Measurements from ENCODE around the gene PCSK5.

Gene PCSK5

DNA sequence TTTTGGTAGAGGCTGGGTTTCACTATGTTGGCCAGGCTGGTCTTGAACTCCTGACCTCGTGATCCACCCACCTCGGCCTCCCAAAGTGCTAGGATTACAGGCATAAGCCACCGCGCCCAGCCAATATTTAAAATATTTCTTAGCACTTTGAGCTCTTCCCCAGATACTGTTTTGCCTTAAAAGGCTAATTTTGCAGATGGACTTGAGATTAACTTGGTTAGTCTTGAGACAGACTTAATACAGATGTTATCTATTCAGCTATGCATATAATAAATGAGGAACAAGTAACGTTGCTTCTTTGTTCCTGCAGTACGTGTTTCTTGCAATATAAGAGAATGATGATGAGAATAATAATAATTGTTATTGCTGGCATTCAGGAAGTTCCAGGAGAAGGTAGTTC is 56.3 kb downstream of the PCSK5 start:
- Histone ChIP-seq H3F3A (ENCODE audit: insufficient read depth) (no peaks in the 10 kb centered on the region), H3K9me3 (ENCODE audit: insufficient read depth, low read length) (no peaks in the 10 kb centered on the region), H3K27ac (ENCODE audit: low read depth, low read length) (no peak overlapping the region), H4K20me1 (ENCODE audit: low read depth, low read length) (no peaks in the 10 kb centered on the region), H3K9ac (ENCODE audit: low read length) (no peak overlapping the region), H3K4me3 (ENCODE audit: insufficient read depth, low read length, poor library complexity, severe bottlenecking) (no peak overlapping the region), H3K9me2 (replicated peaks; ENCODE audit: insufficient read depth, low read length) (no peaks in the 10 kb centered on the region), H3K79me2 (ENCODE audit: insufficient read depth, low read length) (no peaks in the 10 kb centered on the region), H2AFZ (ENCODE audit: low read depth, low read length, severe bottlenecking) (no peak overlapping the region), H3K36me3 (ENCODE audit: low read length) (no peaks in the 10 kb centered on the region), H3K4me2 (ENCODE audit: low read depth, low read length, poor library complexity, severe bottlenecking) (no peak overlapping the region), H3K27me3 (ENCODE audit: low read length) (no peaks in the 10 kb centered on the region)
- no peak for TF ChIP-seq EZH2phosphoT487 (conservative IDR thresholded peaks at IDR 0.05; ENCODE audit: low read length)
- TF ChIP-seq, protein P1, sequence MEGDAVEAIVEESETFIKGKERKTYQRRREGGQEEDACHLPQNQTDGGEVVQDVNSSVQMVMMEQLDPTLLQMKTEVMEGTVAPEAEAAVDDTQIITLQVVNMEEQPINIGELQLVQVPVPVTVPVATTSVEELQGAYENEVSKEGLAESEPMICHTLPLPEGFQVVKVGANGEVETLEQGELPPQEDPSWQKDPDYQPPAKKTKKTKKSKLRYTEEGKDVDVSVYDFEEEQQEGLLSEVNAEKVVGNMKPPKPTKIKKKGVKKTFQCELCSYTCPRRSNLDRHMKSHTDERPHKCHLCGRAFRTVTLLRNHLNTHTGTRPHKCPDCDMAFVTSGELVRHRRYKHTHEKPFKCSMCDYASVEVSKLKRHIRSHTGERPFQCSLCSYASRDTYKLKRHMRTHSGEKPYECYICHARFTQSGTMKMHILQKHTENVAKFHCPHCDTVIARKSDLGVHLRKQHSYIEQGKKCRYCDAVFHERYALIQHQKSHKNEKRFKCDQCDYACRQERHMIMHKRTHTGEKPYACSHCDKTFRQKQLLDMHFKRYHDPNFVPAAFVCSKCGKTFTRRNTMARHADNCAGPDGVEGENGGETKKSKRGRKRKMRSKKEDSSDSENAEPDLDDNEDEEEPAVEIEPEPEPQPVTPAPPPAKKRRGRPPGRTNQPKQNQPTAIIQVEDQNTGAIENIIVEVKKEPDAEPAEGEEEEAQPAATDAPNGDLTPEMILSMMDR (IDR thresholded peaks at IDR 0.05; ENCODE audit: insufficient read depth, low read length, poor library complexity, severe bottlenecking), result no peak

DNA sequence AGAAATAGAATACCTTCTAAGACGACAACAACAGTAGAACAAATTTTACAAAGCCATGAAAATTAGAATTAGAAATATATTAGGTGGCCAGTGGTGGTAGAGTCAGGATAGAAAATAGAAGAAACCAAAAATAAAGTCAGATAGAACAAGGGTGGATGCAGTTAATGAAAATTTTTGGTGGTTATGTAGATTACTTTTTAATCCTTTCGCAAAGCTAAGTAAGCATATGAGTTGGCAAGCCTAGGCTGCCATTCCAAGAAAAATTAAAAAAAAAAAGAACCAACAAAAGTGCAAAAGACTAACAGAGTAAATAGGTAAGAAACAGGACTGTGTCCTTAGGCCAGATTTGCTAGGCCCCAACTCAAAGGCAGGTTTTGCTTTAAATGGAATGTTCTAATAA is 56.8 kb downstream of the PCSK5 start:
- H3K27me3 ChIP-seq (ENCODE audit: low read length), result no peaks in the 10 kb centered on the region
- H3K79me2 ChIP-seq (ENCODE audit: insufficient read depth, low read length), result no peaks in the 10 kb centered on the region
- H2AFZ ChIP-seq (ENCODE audit: low read depth, low read length, severe bottlenecking), result no peak overlapping the region
- H3K36me3 ChIP-seq (ENCODE audit: low read length), result no peaks in the 10 kb centered on the region
- no peaks in the 10 kb centered on the region for H3F3A ChIP-seq (ENCODE audit: insufficient read depth)
- H3K27ac ChIP-seq (ENCODE audit: low read depth, low read length), result no peak overlapping the region
- no peak overlapping the region for H3K4me2 ChIP-seq (ENCODE audit: low read depth, low read length, poor library complexity, severe bottlenecking)
- H4K20me1 ChIP-seq (ENCODE audit: low read depth, low read length), result no peaks in the 10 kb centered on the region
- no peak overlapping the region for H3K4me3 ChIP-seq (ENCODE audit: insufficient read depth, low read length, poor library complexity, severe bottlenecking)
- no peaks in the 10 kb centered on the region for H3K9me3 ChIP-seq (ENCODE audit: insufficient read depth, low read length)
- no peak for TF ChIP-seq EZH2phosphoT487 (conservative IDR thresholded peaks at IDR 0.05; ENCODE audit: low read length)
- TF ChIP-seq, protein P1 (IDR thresholded peaks at IDR 0.05; ENCODE audit: insufficient read depth, low read length, poor library complexity, severe bottlenecking), result no peak
- no peak overlapping the region for H3K9ac ChIP-seq (ENCODE audit: low read length)
- H3K9me2 ChIP-seq (replicated peaks; ENCODE audit: insufficient read depth, low read length), result no peaks in the 10 kb centered on the region

DNA sequence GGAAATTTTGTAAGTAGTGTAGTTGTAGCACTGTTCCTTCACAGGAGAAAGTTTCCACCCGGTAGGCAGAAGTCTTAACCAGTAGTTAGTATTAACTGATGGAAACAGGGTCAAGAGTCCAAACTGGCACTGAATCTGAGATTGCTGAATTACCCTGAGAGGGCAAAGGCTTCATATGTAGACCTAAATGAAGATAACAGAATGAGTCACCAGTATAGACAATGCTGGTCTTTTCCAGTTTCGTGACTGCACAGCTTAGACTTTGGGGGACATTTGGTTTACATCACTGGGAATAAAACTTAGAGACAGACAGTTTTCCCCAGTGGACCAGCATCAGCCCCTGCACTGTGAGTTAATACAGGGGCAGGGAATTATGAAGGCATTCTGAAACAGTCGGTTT is 60.5 kb downstream of the PCSK5 start:
- no peak overlapping the region for H3K9ac ChIP-seq (ENCODE audit: low read length)
- no peak overlapping the region for H3K27ac ChIP-seq (ENCODE audit: low read depth, low read length)
- H4K20me1 ChIP-seq (ENCODE audit: low read depth, low read length), result no peaks in the 10 kb centered on the region

More for the DNA sequence above, 60.5 kb downstream of the PCSK5 start:
- Histone ChIP-seq H3K36me3 (ENCODE audit: low read length) (no peaks in the 10 kb centered on the region), H3K27me3 (ENCODE audit: low read length) (no peaks in the 10 kb centered on the region), H2AFZ (ENCODE audit: low read depth, low read length, severe bottlenecking) (no peak overlapping the region), H3K79me2 (ENCODE audit: insufficient read depth, low read length) (no peaks in the 10 kb centered on the region), H3K9me2 (replicated peaks; ENCODE audit: insufficient read depth, low read length) (no peaks in the 10 kb centered on the region), H3K4me3 (ENCODE audit: insufficient read depth, low read length, poor library complexity, severe bottlenecking) (no peak overlapping the region), H3F3A (ENCODE audit: insufficient read depth) (no peaks in the 10 kb centered on the region), H3K4me2 (ENCODE audit: low read depth, low read length, poor library complexity, severe bottlenecking) (no peak overlapping the region), H3K9me3 (ENCODE audit: insufficient read depth, low read length) (no peaks in the 10 kb centered on the region)
- TF ChIP-seq, protein P1 (IDR thresholded peaks at IDR 0.05; ENCODE audit: insufficient read depth, low read length, poor library complexity, severe bottlenecking), result no peak
- no peak for TF ChIP-seq EZH2phosphoT487 (conservative IDR thresholded peaks at IDR 0.05; ENCODE audit: low read length)
